A673 (cell line): Measurements from ENCODE around the gene UNC13C. TPM values are rescaled to one million over a fixed set of nuclear protein-coding genes. Genes with fewer than 3 reads are reported as not detected.

ENCODE experiments used
- BruUV-seq: library from RNA; stranded (reverse); fragments of 400-500 nt; replicated peaks from 2 replicates; lab custom pipeline; 2021; lab: Mats Ljungman, UMichigan
- CTCF ChIA-PET: fragments of 300-600 bp; sonication (Branson Sonifier 250); formaldehyde crosslinking; loops from one replicate; lab custom pipeline; 2022; ENCODE audit warnings: antibody characterized with exemption; lab: Charles Lee
- POLR2A ChIA-PET: fragments of 300-600 bp; sonication (Branson Sonifier 250); formaldehyde crosslinking; loops from one replicate; lab custom pipeline; 2022; ENCODE audit warnings: antibody characterized with exemption; ENCODE audit not compliant: low non-redundant PET; lab: Charles Lee
- DNase-seq: peaks from one replicate; pipeline ENCODE4 v3.0.0-alpha.2; 2015; ENCODE audit warnings: low spot score
- H3K27ac ChIP-seq: fragments of 200-600 bp; sonication (generic); 2 replicates; pipeline ENCODE4 v1.5.1; 2016; ENCODE audit warnings: mixed run types, low read depth, mild to moderate bottlenecking, mixed read lengths, antibody characterized with exemption, low read length; ENCODE audit not compliant: poor library complexity, severe bottlenecking
- H3K27me3 ChIP-seq: fragments of 200-600 bp; sonication (generic); replicated peaks from 2 replicates; pipeline ENCODE4 v1.6.1; 2017; ENCODE audit warnings: mixed run types, low read depth, mild to moderate bottlenecking, mixed read lengths, antibody characterized with exemption, low read length; ENCODE audit not compliant: insufficient read depth, poor library complexity
- H3K36me3 ChIP-seq: fragments of 200-600 bp; sonication (generic); 2 replicates; pipeline ENCODE4 v1.6.1; 2016; ENCODE audit warnings: mixed run types, mild to moderate bottlenecking, mixed read lengths, antibody characterized with exemption, low read length; ENCODE audit not compliant: insufficient read depth, poor library complexity, severe bottlenecking
- H3K4me1 ChIP-seq: fragments of 200-600 bp; sonication (generic); 2 replicates; pipeline ENCODE4 v1.6.1; 2017; ENCODE audit warnings: mixed run types, mild to moderate bottlenecking, mixed read lengths, antibody characterized with exemption, low read length; ENCODE audit not compliant: insufficient read depth, poor library complexity, severe bottlenecking
- H3K4me3 ChIP-seq: fragments of 200-600 bp; sonication (generic); 2 replicates; pipeline ENCODE4 v1.5.1; 2016; ENCODE audit warnings: low read depth, mixed run types, mild to moderate bottlenecking, mixed read lengths, low read length; ENCODE audit not compliant: poor library complexity, severe bottlenecking
- H3K9me3 ChIP-seq: fragments of 200-600 bp; sonication (generic); 2 replicates; pipeline ENCODE4 v1.6.1; 2016; ENCODE audit warnings: mixed run types, low read depth, mild to moderate bottlenecking, mixed read lengths, antibody characterized with exemption, low read length; ENCODE audit not compliant: poor library complexity, severe bottlenecking
- EZH2 ChIP-seq: fragments of 200-600 bp; sonication (generic); IDR thresholded peaks from 2 replicates; pipeline ENCODE4 v1.6.1; 2017; ENCODE audit warnings: borderline replicate concordance, low read depth, mild to moderate bottlenecking, mixed read lengths, antibody characterized with exemption, low read length; ENCODE audit not compliant: poor library complexity, severe bottlenecking
- intact Hi-C: fragments of 100-400 bp; cut with micrococcal nuclease; formaldehyde crosslinking; loops from one replicate; pipeline ENCODE4 v1.10.0; 2022; ENCODE audit not compliant: unreplicated experiment
- total RNA-seq: library from RNA; stranded (reverse); gene quantifications from 2 replicates; pipeline ENCODE4 v1.2.3, GENCODE V29; 2021
- TF ChIP-seq, protein P1 (sequence below): fragments of 300-800, 200-600 bp; sonication (generic); conservative IDR thresholded peaks from 2 replicates; pipeline ENCODE4 v1.5.1; 2017; ENCODE audit warnings: low read depth, mild to moderate bottlenecking, antibody characterized with exemption, low read length, moderate library complexity, mixed read lengths

The UNC13C gene
- total RNA-seq, 1 experiment from 2014 or later = not detected

DNA sequence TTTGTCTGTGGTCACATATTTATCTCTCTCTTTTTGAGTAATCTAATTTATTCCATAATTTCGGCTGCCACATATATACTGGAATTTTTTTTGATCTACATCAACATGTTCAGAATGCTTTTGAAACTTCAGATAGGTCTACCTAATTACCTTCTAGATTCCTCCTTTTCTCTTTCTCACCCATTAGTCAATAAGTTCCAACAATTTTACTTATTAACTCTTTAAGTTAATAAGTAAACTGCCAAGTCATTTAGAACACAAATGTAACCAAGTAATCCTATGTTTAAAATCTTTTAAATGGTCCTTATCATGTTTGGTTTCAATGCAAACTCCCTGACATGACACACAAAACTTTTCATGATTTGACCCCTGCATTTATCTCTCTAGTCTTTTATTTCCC, 410.5 kb downstream of the UNC13C start:
- POLR2A ChIA-PET = no interaction called here
- CTCF ChIA-PET = no interaction called here
- Histone ChIP-seq H3K9me3 (peaks cover 37% of the 10 kb centered on the region), H3K4me3 (no peak overlapping the region), H3K36me3 (no peaks in the 10 kb centered on the region), H3K4me1 (no peaks in the 10 kb centered on the region), H3K27me3 (no peaks in the 10 kb centered on the region), H3K27ac (no peak overlapping the region)
- intact Hi-C loops = no loop called here
- no TSS peak for BruUV-seq
- TF ChIP-seq, protein P1, sequence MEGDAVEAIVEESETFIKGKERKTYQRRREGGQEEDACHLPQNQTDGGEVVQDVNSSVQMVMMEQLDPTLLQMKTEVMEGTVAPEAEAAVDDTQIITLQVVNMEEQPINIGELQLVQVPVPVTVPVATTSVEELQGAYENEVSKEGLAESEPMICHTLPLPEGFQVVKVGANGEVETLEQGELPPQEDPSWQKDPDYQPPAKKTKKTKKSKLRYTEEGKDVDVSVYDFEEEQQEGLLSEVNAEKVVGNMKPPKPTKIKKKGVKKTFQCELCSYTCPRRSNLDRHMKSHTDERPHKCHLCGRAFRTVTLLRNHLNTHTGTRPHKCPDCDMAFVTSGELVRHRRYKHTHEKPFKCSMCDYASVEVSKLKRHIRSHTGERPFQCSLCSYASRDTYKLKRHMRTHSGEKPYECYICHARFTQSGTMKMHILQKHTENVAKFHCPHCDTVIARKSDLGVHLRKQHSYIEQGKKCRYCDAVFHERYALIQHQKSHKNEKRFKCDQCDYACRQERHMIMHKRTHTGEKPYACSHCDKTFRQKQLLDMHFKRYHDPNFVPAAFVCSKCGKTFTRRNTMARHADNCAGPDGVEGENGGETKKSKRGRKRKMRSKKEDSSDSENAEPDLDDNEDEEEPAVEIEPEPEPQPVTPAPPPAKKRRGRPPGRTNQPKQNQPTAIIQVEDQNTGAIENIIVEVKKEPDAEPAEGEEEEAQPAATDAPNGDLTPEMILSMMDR = no peak
- no peak for TF ChIP-seq EZH2
- DNase-seq = no peak

DNA sequence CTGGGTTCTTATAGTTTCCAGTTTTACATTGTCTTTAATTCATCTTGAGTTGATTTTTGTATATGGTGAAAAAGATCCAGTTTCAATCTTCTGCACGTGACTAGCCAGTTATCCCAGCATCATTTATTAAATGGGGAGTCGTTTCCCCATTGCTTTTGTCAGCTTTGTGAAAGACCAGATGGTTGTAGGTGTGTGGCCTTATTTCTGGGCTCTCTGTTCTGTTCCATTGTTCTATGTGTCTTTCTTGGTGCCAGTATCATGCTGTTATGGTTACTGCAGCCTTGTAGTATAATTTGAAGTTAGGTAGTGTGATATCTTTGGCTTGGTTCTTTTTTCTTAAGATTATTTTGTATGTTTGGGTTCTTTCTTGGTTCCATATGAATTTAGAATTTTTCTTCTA, 432.2 kb downstream of the UNC13C start:
- CTCF ChIA-PET = no interaction called here
- no peaks in the 10 kb centered on the region for H3K36me3 ChIP-seq
- POLR2A ChIA-PET = no interaction called here
- H3K4me3 ChIP-seq = no peak overlapping the region
- H3K4me1 ChIP-seq = no peaks in the 10 kb centered on the region
- DNase-seq = no peak
- intact Hi-C loops = no loop called here
- H3K27me3 ChIP-seq = no peaks in the 10 kb centered on the region
- no peak for TF ChIP-seq EZH2
- TF ChIP-seq, protein P1 = no peak
- peaks cover 6% of the 10 kb centered on the region for H3K9me3 ChIP-seq
- H3K27ac ChIP-seq = no peak overlapping the region
- BruUV-seq = no TSS peak

DNA sequence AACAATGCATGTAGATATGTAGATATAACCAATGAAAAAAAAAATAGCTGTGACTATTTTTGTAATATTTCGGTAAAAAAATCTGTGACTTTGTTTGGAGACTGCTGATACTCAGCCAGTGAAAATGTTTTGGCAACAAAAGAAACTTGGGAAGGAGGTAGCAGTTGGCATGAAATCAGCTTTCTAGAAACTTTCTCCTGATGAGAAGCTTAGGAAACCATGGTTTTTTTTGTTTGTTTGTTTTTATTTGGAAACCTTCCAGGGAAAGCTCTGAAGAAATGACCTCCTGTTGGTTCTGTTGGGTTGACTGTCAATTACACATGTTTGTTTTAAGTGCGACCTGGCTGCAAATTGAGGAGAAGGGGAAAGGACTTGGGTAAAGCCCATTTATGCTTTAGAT, 445.9 kb downstream of the UNC13C start:
- Histone ChIP-seq H3K4me3 (no peak overlapping the region), H3K27ac (no peak overlapping the region), H3K36me3 (no peaks in the 10 kb centered on the region), H3K4me1 (no peaks in the 10 kb centered on the region), H3K9me3 (peaks cover 21% of the 10 kb centered on the region), H3K27me3 (no peaks in the 10 kb centered on the region)
- DNase-seq = no peak
- CTCF ChIA-PET = no interaction called here
- POLR2A ChIA-PET = no interaction called here
- BruUV-seq = no TSS peak
- no peak for TF ChIP-seq EZH2
- TF ChIP-seq, protein P1 = no peak
- intact Hi-C loops = no loop called here
